Urinary bladder (tissue), 4 donors: ENCODE measurements around the gene ENHO. TPM values are rescaled to one million over a fixed set of nuclear protein-coding genes. Genes with fewer than 3 reads are reported as not detected.

ENCODE experiments used
- DNase-seq: peaks from one replicate; pipeline ENCODE4 v3.0.0-alpha.2; 2015; ENCODE audit errors: extremely low spot score
- H3K27ac ChIP-seq: one replicate; pipeline ENCODE4 v1.5.1; 2013; ENCODE audit warnings: low read depth, mild to moderate bottlenecking, moderate library complexity
- H3K36me3 ChIP-seq: one replicate; pipeline ENCODE4 v1.6.1; 2013; ENCODE audit warnings: mild to moderate bottlenecking, moderate library complexity; ENCODE audit not compliant: insufficient read depth
- H3K4me1 ChIP-seq: one replicate; pipeline ENCODE4 v1.6.1; 2013; ENCODE audit warnings: mild to moderate bottlenecking, moderate library complexity; ENCODE audit not compliant: insufficient read depth
- H3K4me3 ChIP-seq: one replicate; pipeline ENCODE4 v1.5.1; 2013; ENCODE audit warnings: low read depth, low read length
- WGBS: extraction: QIAGEN DNeasy Blood & Tissue Kit; methylation state at CpG from one replicate; pipeline ENCODE4 v1.1.7; 2013; 5-methylcytosine and 5-hydroxymethylcytosine counted together
- polyA plus RNA-seq: library from polyadenylated mRNA; stranded (reverse); fragments of 200-250 nt; gene quantifications from one replicate; pipeline ENCODE4 v1.2.3, GENCODE V29; 2013
- total RNA-seq: library from RNA; depleted of rRNA; stranded (reverse); fragments of >200 nt; gene quantifications from one replicate; pipeline ENCODE4 v1.2.3, GENCODE V29; 2014
- donor health status: healthy with polysubstance abuse.
- donor health status: healthy.

ENHO gene
- total and polyA plus RNA-seq, 2 donors: 0.26 to 1.8 TPM

- Histone ChIP-seq H3K4me3 (no peak overlapping the region), H3K36me3 (no peaks in the 10 kb centered on the region), H3K27ac (no peak overlapping the region), H3K4me1 (no peaks in the 10 kb centered on the region)
- no peak for DNase-seq
- WGBS: 92% methylated on average over 20 of the region's 20 CpGs
These were observed 29.2 kb upstream of the ENHO start for GRCh38 chr9:34551751-34552605.

DNA sequence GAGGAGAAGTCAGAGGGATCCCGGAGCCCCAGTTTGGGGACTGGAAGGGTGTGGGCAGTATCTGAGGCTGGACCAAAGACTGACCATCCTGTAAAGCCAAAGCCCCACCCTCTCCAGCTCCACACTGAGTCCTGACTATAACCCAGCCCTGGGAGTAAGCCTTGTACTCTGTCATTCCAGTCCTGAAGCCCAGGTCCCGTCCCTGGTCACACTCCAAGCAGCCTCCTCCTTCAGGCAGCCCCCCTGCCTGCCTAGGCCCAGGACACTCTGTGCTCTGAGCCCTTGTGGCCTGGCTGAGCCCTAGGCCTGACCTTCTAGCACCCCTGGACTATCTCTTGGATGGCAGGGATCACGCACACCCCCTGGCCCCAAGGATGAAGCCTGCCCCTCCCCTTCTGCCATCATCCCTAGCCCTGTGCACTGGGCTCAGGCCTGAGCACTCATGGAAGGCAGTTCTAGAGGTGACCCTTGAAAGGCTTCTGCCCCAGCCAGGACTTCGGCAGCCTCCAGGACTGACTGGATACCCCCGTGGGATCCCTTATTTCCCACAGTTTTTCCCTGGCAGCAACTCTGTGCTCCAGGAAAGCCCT is 28.0 kb upstream of the ENHO start:
- no peak for DNase-seq
- Histone ChIP-seq H3K27ac (no peak overlapping the region), H3K36me3 (no peaks in the 10 kb centered on the region), H3K4me3 (no peak overlapping the region), H3K4me1 (no peaks in the 10 kb centered on the region)
- 88% methylated on average over 5 of the region's 5 CpGs for WGBS

DNA sequence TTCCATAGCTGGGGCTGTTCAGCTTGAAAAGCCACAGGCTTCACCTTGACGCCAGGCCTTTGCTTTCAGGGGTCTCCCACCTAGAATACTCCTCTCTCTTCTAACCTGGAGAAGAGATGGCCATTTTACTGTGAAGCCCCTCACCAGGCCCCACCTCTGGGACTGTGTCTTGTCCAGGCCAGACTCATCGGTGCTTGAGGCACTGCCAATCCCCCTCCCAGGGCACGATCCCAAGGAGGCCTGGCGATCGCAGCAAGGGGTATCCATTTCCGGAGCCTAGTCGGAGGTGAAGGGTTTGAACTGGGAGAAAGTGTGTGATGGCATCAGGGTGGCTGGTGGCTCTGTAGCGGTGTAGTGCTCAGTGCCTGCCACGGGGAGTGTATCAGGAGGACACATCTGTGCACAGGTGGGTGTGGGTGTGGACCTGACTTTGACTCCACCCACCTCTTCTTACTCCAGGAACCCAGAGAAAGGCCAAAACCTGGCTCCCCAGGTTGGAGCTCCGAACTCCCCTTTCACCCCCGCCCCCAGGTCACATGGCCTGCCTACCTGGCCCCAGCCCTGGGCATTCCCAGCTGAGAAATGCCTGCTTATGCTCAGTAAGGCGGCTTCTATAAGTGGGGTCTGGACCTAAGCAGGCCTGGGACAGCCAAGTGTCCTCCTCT is 27.4 kb upstream of the ENHO start:
- Histone ChIP-seq H3K4me3 (no peak overlapping the region), H3K4me1 (no peaks in the 10 kb centered on the region), H3K27ac (no peak overlapping the region), H3K36me3 (no peaks in the 10 kb centered on the region)
- no peak for DNase-seq
- 84% methylated on average over 12 of the region's 12 CpGs for WGBS

- H3K36me3 ChIP-seq: no peaks in the 10 kb centered on the region
- no peak for DNase-seq
- H3K4me1 ChIP-seq: no peaks in the 10 kb centered on the region
- H3K27ac ChIP-seq: no peak overlapping the region
- WGBS: 90% methylated on average over 5 of the region's 5 CpGs
- H3K4me3 ChIP-seq: no peak overlapping the region
These were observed 26.6 kb upstream of the ENHO start for GRCh38 chr9:34549407-34549732.

DNA sequence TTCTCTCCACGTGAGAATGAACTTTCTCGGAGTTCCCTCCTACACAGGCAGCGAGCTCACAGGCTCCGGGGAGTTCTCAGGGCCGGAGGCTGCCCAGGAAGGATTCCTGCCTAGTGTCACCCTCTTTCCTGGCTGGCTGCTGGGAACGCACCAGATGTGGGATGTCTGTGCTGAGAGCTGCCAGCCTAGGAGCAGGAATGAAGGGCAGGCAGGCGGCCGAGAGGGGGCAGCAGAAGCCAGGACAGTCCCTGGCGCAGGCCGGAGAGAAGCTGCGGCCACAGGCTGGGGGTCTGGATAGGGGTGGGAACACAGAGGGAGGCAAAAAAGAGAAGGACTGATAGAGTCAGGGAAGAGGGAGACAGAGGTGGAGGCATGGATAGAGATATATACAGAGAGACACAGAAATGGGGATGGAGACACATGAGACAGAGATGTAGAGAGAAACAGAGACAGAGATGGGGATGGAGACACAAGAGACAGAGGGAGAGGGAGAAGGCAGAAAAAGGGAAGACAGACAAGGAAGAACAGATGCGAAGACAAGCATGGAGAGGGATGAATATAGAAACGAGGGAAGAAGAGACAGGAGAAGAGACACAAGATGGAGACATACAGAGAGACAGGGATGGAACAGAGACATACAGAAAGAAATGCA is 25.3 kb upstream of the ENHO start:
- H3K4me1 ChIP-seq: no peaks in the 10 kb centered on the region
- no peaks in the 10 kb centered on the region for H3K36me3 ChIP-seq
- WGBS: 13% methylated on average over 13 of the region's 13 CpGs
- no peak overlapping the region for H3K4me3 ChIP-seq
- no peak for DNase-seq
- H3K27ac ChIP-seq: no peak overlapping the region

DNA sequence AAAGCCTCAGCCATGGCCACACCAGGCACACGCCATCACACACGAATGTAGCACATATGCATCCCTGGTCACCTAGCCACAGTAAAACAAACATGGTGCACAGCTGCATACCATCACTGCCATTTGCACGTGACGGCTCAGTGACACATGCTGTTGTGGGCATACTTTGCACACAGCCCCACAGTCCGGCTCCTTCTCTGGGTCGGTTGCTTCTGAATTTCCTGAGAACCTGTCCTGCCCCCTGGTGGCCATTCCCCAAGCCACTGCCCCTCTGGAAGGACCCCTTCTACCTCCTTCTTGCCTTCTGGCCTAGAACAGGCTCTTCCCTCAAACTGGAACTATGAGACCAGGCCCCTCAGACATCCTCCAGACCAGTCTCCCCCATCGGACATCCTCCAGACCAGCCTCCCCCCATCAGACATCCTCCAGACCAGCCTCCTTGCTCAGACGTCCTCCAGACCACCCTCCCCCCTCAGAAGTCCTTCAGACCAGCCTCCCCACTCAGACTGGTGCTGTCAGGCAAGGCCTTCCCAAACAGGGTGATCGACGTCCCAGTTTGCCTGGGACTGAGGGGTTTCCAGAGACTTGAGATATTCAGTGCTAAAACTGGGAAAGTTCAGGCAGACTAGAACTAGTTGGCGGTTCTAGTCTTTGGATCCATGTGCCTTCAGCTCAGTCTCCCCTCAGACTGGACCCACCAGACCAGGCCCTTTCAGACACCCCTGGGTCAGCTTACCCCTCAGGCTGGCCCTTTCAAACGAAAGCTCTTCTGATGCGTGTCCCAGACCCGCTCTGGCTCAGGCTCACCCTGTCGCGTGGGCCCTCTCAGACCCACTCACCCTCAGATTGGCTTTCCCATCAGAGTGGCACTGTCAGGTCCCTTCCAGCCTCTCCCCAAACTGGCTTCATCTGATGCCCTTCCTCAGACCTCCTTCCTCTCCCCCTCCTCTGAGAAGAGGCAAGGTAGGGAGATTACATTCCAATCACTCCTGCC is 24.3 kb upstream of the ENHO start:
- Histone ChIP-seq H3K4me1 (no peaks in the 10 kb centered on the region), H3K36me3 (no peaks in the 10 kb centered on the region), H3K4me3 (no peak overlapping the region), H3K27ac (no peak overlapping the region)
- no peak for DNase-seq
- 62% methylated on average over 16 of the region's 16 CpGs for WGBS

DNA sequence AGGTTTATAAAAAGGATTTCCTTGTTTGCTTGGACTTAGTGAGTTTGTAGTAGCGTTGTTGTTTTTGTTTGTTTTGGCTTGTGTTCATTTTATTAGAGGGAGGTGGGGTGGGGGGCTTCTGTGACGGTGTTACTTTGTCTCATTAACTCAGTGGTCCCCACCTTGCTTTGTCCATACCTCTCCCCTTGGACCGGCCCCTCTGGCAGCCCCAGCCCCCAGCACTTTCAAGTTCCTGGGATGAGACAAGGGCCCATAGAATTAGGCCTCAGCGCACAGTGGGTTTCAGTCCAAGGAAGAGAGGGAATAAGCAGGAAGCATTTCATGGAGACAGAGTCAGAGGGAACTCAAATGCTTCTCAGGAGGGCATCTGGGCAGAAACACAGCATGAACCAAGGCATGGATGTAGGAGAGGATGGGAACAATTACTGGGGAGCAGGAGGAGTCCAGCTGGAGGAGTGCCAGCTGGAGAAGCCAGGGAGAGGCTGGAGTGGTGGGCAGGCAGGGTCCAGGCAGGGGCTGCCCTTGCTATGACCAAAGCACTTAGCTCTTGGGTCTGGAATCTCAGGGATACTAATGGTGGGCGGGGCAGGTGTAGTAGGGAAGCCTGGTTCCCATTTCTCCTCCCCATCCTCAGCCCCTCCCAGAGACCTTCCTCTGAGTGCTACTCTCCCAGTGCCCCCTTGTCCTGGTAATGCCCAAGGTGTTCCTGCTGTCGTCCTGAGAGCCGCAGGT is 23.5 kb upstream of the ENHO start:
- 76% methylated on average over 7 of the region's 7 CpGs for WGBS
- Histone ChIP-seq H3K27ac (no peak overlapping the region), H3K36me3 (no peaks in the 10 kb centered on the region), H3K4me3 (no peak overlapping the region), H3K4me1 (no peaks in the 10 kb centered on the region)
- no peak for DNase-seq

DNA sequence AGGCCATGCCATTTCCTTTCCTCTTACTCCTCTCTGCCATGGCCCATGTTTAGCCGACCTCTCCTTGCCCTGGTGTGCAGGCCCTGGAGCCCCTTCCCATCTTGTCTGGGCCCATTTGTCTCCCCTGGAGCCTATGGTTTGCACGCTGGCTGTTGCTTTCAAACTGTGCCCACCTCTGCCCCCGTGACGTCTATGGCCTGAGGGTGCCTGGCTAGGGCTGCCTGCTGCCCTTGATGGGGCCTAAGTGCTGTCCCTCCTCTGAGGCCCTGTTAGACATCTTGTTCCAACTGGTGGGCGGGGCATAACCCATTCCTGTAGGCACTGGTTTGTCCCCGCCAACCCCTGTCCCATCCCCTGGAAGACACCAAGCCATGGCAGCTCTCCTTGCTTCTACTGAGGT is 22.7 kb upstream of the ENHO start:
- Histone ChIP-seq H3K4me3 (no peak overlapping the region), H3K4me1 (no peaks in the 10 kb centered on the region), H3K36me3 (no peaks in the 10 kb centered on the region), H3K27ac (no peak overlapping the region)
- WGBS: 88% methylated on average over 6 of the region's 6 CpGs
- DNase-seq: no peak

DNA sequence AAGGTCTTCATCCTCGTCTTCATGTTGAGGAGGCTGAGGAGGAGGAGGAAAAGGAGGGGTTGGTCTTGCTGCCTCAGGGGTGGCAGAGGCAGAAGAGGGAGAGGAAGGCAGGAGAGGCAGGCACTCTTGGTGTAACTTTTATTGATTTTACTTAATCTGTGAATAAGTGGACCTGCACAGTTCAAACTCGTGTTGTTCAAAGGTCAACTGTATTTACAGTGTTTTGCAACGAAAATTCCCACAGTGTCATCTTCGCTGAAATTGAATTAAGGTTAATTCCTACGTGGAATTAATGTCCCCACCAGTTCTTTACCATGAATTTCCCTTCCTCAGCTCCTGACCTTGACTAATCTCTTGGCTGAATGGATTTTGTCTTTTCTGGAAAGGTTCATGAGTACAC is 21.2 kb upstream of the ENHO start:
- H3K27ac ChIP-seq: no peak overlapping the region

GRCh38 chr9:34541540-34541939 is 18.8 kb upstream of the ENHO start:
- WGBS: 82% methylated on average over 7 of the region's 7 CpGs
- Histone ChIP-seq H3K4me3 (no peak overlapping the region), H3K4me1 (no peaks in the 10 kb centered on the region), H3K36me3 (no peaks in the 10 kb centered on the region), H3K27ac (no peak overlapping the region)
- DNase-seq: no peak

More for the DNA sequence above, 21.2 kb upstream of the ENHO start:
- no peaks in the 10 kb centered on the region for H3K36me3 ChIP-seq
- WGBS: 64% methylated on average over 5 of the region's 5 CpGs
- H3K4me1 ChIP-seq: no peaks in the 10 kb centered on the region
- H3K4me3 ChIP-seq: no peak overlapping the region
- DNase-seq: no peak

DNA sequence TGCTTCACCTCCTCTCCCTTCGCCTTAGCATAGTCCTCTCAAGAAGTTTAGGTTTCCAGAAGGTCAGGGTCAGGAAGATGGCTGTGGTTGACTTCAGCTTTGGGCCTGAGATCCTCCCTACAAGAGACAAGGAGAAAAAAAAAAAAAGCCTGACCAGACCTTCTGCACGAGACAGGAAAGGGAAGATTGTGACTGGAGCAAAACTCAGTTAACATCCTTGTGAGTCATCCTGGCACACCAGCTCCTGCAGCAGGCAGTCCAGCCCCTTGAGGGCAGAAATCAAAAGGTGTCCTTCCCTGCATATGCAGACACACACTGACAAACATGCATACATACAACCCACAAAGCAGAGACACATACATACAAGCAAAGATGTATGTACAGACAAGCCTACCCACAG is 18.0 kb upstream of the ENHO start:
- Histone ChIP-seq H3K36me3 (no peaks in the 10 kb centered on the region), H3K4me1 (no peaks in the 10 kb centered on the region), H3K4me3 (no peak overlapping the region), H3K27ac (no peak overlapping the region)
- WGBS: 52% methylated on average over 2 of the region's 2 CpGs
- DNase-seq: no peak

GRCh38 chr9:34536685-34537084 is 13.9 kb upstream of the ENHO start:
- Histone ChIP-seq H3K36me3 (no peaks in the 10 kb centered on the region), H3K27ac (no peak overlapping the region), H3K4me3 (no peak overlapping the region), H3K4me1 (no peaks in the 10 kb centered on the region)
- 57% methylated on average over 7 of the region's 7 CpGs for WGBS
- DNase-seq: no peak
